ENCODE measurements around the gene CHCHD6. TPM values are rescaled to one million over a fixed set of nuclear protein-coding genes. Genes with fewer than 3 reads are reported as not detected.

The CHCHD6 gene
- total and polyA plus RNA-seq, 2 experiments from 2014 or later = 15.8 to 21.4 TPM

GRCh38 chr3:126777366-126777765, 73.3 kb downstream of the CHCHD6 start:
- H4K20me1 ChIP-seq (ENCODE audit: insufficient read depth) = no peaks in the 10 kb centered on the region
- no peak overlapping the region for H3K4me3 ChIP-seq
- H3K9me3 ChIP-seq (ENCODE audit: low read depth) = no peaks in the 10 kb centered on the region
- in situ Hi-C loops (cut with MboI) = no loop called here
- no peaks in the 10 kb centered on the region for H3K9me2 ChIP-seq (ENCODE audit: insufficient read depth)
- 94 to 97% methylated on average over 3 of the region's 3 CpGs for WGBS, 2 experiments (ENCODE audit: low coverage in 1 of 2, low lambda C conversion rate in 2 of 2, missing lambda C conversion rate in 2 of 2)
- TF ChIP-seq EZH2phosphoT487 (IDR thresholded peaks at IDR 0.05; ENCODE audit: insufficient read depth, low read depth) (no peak), EZH2 (IDR thresholded peaks at IDR 0.05; ENCODE audit: insufficient read depth, poor library complexity, severe bottlenecking) (no peak)
- peaks cover 32% of the 10 kb centered on the region for H3K4me1 ChIP-seq (ENCODE audit: insufficient read depth)
- H3K27ac ChIP-seq = no peak overlapping the region
- H3K4me2 ChIP-seq (ENCODE audit: unreplicated experiment) = no peak overlapping the region
- H3K36me3 ChIP-seq (ENCODE audit: low read depth) = no peaks in the 10 kb centered on the region
- no peaks in the 10 kb centered on the region for H3K27me3 ChIP-seq (replicated peaks; ENCODE audit: insufficient read depth)
- H3F3A ChIP-seq (ENCODE audit: insufficient read depth) = peaks cover 27% of the 10 kb centered on the region
- no peak overlapping the region for H3K9ac ChIP-seq
- no peak overlapping the region for H2AFZ ChIP-seq
- DNase-seq = no peak
- no peaks in the 10 kb centered on the region for H3K79me2 ChIP-seq (ENCODE audit: insufficient read depth)

DNA sequence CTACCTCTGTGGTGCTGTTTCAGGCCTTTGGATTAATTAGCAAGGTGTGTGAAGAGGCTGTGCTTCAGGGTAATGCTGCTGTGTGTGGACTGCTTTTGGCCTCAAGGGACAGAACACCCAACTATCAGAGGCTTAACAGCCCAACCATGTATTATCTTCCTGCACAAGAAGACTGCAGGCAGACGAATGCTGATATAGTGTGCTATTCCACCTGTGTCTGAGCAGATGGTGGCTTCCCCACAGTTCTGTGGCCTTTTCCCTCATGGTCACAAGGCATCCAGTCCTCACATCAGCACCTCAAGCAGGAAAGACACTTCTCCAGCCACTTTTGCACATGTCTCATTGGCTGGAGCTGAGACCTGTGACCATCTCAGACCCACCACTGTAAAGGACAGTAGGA, 76.6 kb downstream of the CHCHD6 start:
- H3K36me3 ChIP-seq (ENCODE audit: low read depth) = no peaks in the 10 kb centered on the region
- DNase-seq = no peak
- peak overlapping the region; percentile 100; the same call in 1 of the 2 replicates for H3K27ac ChIP-seq
- no peak overlapping the region for H3K4me3 ChIP-seq
- TF ChIP-seq EZH2phosphoT487 (IDR thresholded peaks at IDR 0.05; ENCODE audit: insufficient read depth, low read depth) = no peak
- no peak for TF ChIP-seq EZH2 (IDR thresholded peaks at IDR 0.05; ENCODE audit: insufficient read depth, poor library complexity, severe bottlenecking)
- H3F3A ChIP-seq (ENCODE audit: insufficient read depth) = peaks cover 35% of the 10 kb centered on the region
- H2AFZ ChIP-seq = no peak overlapping the region
- peak overlapping the region; percentile 88 for H3K4me2 ChIP-seq (ENCODE audit: unreplicated experiment)
- 94 to 100% methylated on average over 1 of the region's 1 CpG for WGBS, 2 experiments (ENCODE audit: low coverage in 1 of 2, low lambda C conversion rate in 2 of 2, missing lambda C conversion rate in 2 of 2)
- in situ Hi-C loops (cut with MboI) = no loop called here
- H3K9me3 ChIP-seq (ENCODE audit: low read depth) = no peaks in the 10 kb centered on the region
- no peaks in the 10 kb centered on the region for H3K27me3 ChIP-seq (replicated peaks; ENCODE audit: insufficient read depth)
- H3K9ac ChIP-seq = no peak overlapping the region
- no peaks in the 10 kb centered on the region for H3K9me2 ChIP-seq (ENCODE audit: insufficient read depth)
- peaks cover 39% of the 10 kb centered on the region for H3K4me1 ChIP-seq (ENCODE audit: insufficient read depth)
- no peaks in the 10 kb centered on the region for H4K20me1 ChIP-seq (ENCODE audit: insufficient read depth)
- H3K79me2 ChIP-seq (ENCODE audit: insufficient read depth) = no peaks in the 10 kb centered on the region

GRCh38 chr3:126781406-126781805, 77.4 kb downstream of the CHCHD6 start:
- Histone ChIP-seq H4K20me1 (ENCODE audit: insufficient read depth) (no peaks in the 10 kb centered on the region), H2AFZ (peak overlapping the region; percentile 40; the same call in 1 of the 2 replicates), H3K4me3 (peak overlapping the region; percentile 60), H3K27ac (peak overlapping the region; percentile 100), H3K27me3 (replicated peaks; ENCODE audit: insufficient read depth) (no peaks in the 10 kb centered on the region), H3K9me2 (ENCODE audit: insufficient read depth) (no peaks in the 10 kb centered on the region), H3K36me3 (ENCODE audit: low read depth) (no peaks in the 10 kb centered on the region), H3K9ac (peak overlapping the region; percentile 87), H3K4me1 (ENCODE audit: insufficient read depth) (peaks cover 39% of the 10 kb centered on the region), H3K4me2 (ENCODE audit: unreplicated experiment) (peak overlapping the region; percentile 88), H3K9me3 (ENCODE audit: low read depth) (no peaks in the 10 kb centered on the region), H3F3A (ENCODE audit: insufficient read depth) (peaks cover 35% of the 10 kb centered on the region), H3K79me2 (ENCODE audit: insufficient read depth) (no peaks in the 10 kb centered on the region)
- in situ Hi-C loops (cut with MboI) = no loop called here
- TF ChIP-seq EZH2 (IDR thresholded peaks at IDR 0.05; ENCODE audit: insufficient read depth, poor library complexity, severe bottlenecking) (no peak), EZH2phosphoT487 (IDR thresholded peaks at IDR 0.05; ENCODE audit: insufficient read depth, low read depth) (no peak)
- DNase-seq = peak; percentile 40
- 37 to 52% methylated on average over 3 of the region's 3 CpGs for WGBS, 2 experiments (ENCODE audit: low coverage in 1 of 2, low lambda C conversion rate in 2 of 2, missing lambda C conversion rate in 2 of 2)

- Histone ChIP-seq H3K36me3 (ENCODE audit: low read depth) (no peaks in the 10 kb centered on the region), H3F3A (ENCODE audit: insufficient read depth) (peaks cover 35% of the 10 kb centered on the region), H3K27ac (peak overlapping the region; percentile 100), H2AFZ (peak overlapping the region; percentile 40), H3K4me1 (ENCODE audit: insufficient read depth) (peaks cover 39% of the 10 kb centered on the region), H3K9me2 (ENCODE audit: insufficient read depth) (no peaks in the 10 kb centered on the region), H3K4me3 (peak overlapping the region; percentile 60), H3K9me3 (ENCODE audit: low read depth) (no peaks in the 10 kb centered on the region), H3K9ac (peak overlapping the region; percentile 87), H3K27me3 (replicated peaks; ENCODE audit: insufficient read depth) (no peaks in the 10 kb centered on the region), H3K4me2 (ENCODE audit: unreplicated experiment) (peak overlapping the region; percentile 88), H4K20me1 (ENCODE audit: insufficient read depth) (no peaks in the 10 kb centered on the region), H3K79me2 (ENCODE audit: insufficient read depth) (no peaks in the 10 kb centered on the region)
- TF ChIP-seq EZH2phosphoT487 (IDR thresholded peaks at IDR 0.05; ENCODE audit: insufficient read depth, low read depth) = no peak
- no peak for TF ChIP-seq EZH2 (IDR thresholded peaks at IDR 0.05; ENCODE audit: insufficient read depth, poor library complexity, severe bottlenecking)
- in situ Hi-C loops (cut with MboI) = no loop called here
- 0 to 1% methylated on average over 12 of the region's 12 CpGs for WGBS, 2 experiments (ENCODE audit: low coverage in 1 of 2, low lambda C conversion rate in 2 of 2, missing lambda C conversion rate in 2 of 2)
- DNase-seq = peak; percentile 88
Measured at GRCh38 chr3:126781889-126782491, 78.0 kb downstream of the CHCHD6 start.
